Activated CD4-positive, CD25-positive, alpha-beta regulatory T cell (primary cell): ENCODE data around the gene EPAS1.
"Not testable (repeated sequence)": the region's sequence is repeated elsewhere in the genome, so short reads cannot be mapped to it uniquely, and the experiment has no call there.

Experiments used
- DNase-seq, 4 experiments: peaks; one replicate each; lab custom pipeline; 2025; lab: John Stamatoyannopoulos, UW

Gene EPAS1

GRCh38 chr2:46383784-46384456 lies 86.7 kb downstream of the EPAS1 start:
- DNase-seq: no peak

GRCh38 chr2:46384457-46384815 lies 87.2 kb downstream of the EPAS1 start:
- no peak for DNase-seq

- no peak for DNase-seq
Measured at GRCh38 chr2:46385786-46386577, 88.8 kb downstream of the EPAS1 start.

GRCh38 chr2:46386763-46387162 lies 89.6 kb downstream of the EPAS1 start:
- DNase-seq: no peak

- DNase-seq: no peak
Measured at GRCh38 chr2:46387292-46387691, 90.1 kb downstream of the EPAS1 start.

- no peak for DNase-seq
Measured at GRCh38 chr2:46387886-46388515, 90.8 kb downstream of the EPAS1 start.

- DNase-seq: no peak
Measured at GRCh38 chr2:46388881-46389280, 91.7 kb downstream of the EPAS1 start.

GRCh38 chr2:46389417-46389916 lies 92.3 kb downstream of the EPAS1 start:
- DNase-seq: no peak

GRCh38 chr2:46390036-46390435 lies 92.8 kb downstream of the EPAS1 start:
- no peak for DNase-seq

GRCh38 chr2:46390901-46391395 lies 93.7 kb downstream of the EPAS1 start:
- no peak for DNase-seq

GRCh38 chr2:46392561-46393346 lies 95.5 kb downstream of the EPAS1 start:
- DNase-seq: no peak

GRCh38 chr2:46393347-46393820 lies 96.2 kb downstream of the EPAS1 start:
- no peak for DNase-seq

GRCh38 chr2:46393865-46394264 lies 96.7 kb downstream of the EPAS1 start:
- no peak for DNase-seq

- no peak for DNase-seq
Measured at GRCh38 chr2:46394649-46395510, 97.7 kb downstream of the EPAS1 start.

GRCh38 chr2:46395730-46396129 lies 98.5 kb downstream of the EPAS1 start:
- DNase-seq: not testable (repeated sequence)

- DNase-seq: no peak
Measured at GRCh38 chr2:46400016-46400415, 102.8 kb downstream of the EPAS1 start.

- DNase-seq: no peak
Measured at GRCh38 chr2:46402874-46403273, 105.7 kb downstream of the EPAS1 start.

- DNase-seq: no peak
Measured at GRCh38 chr2:46404181-46404759, 107.1 kb downstream of the EPAS1 start.

- no peak for DNase-seq
Measured at GRCh38 chr2:46407852-46408455, 110.7 kb downstream of the EPAS1 start.

- no peak for DNase-seq
Measured at GRCh38 chr2:46409756-46410155, 112.5 kb downstream of the EPAS1 start.
